Pancreas (tissue), 10 donors: ENCODE data around the gene ZNF19. TPM values are rescaled to one million over a fixed set of nuclear protein-coding genes. Genes with fewer than 3 reads are reported as not detected.

Experiments
- ATAC-seq, 4 donors: fragments of 200-7000 bp; cut with Tn5 transposase; one replicate each; pipeline versions ENCODE4 v1.8.0 to v1.9.1; 2020; ENCODE audit warnings: mild to moderate bottlenecking in 4 of 4, moderate library complexity in 4 of 4
- DNase-seq, 6 donors: peaks; one replicate each; pipeline ENCODE4 v3.0.0-alpha.2; 2020
- FAIRE-seq: peaks from 2 replicates; lab custom pipeline; 2012; peaks lifted over from hg19 to GRCh38; lab: Jason Lieb, UNC
- H3K27ac ChIP-seq, 4 donors: fragments of 200-600 bp; sonication (generic); 1 replicate in 3 of 4; 2 replicates in 1 of 4; pipeline versions ENCODE4 v1.5.0 to v1.8.0; 2020
- H3K27me3 ChIP-seq, 4 donors: fragments of 200-600 bp; one replicate each; pipeline ENCODE4 v1.8.0; 2021
- H3K36me3 ChIP-seq, 3 donors: fragments of 200-600 bp; sonication (generic) in 1 of 3; one replicate each; pipeline versions ENCODE4 v1.5.0 to v1.8.0; 2020 to 2021
- H3K4me1 ChIP-seq, 3 donors: fragments of 200-600 bp; one replicate each; pipeline ENCODE4 v1.8.0; 2021
- H3K4me3 ChIP-seq, 4 donors: fragments of 200-600 bp; sonication (generic) in 2 of 4; one replicate each; pipeline versions ENCODE4 v1.5.0 to v1.8.0; 2020 to 2021
- H3K9me3 ChIP-seq, 4 donors: fragments of 200-600 bp; one replicate each; pipeline ENCODE4 v1.8.0; 2021
- WGBS, 2 donors: extraction: QIAGEN DNeasy Blood & Tissue Kit; methylation state at CpG; one replicate each; pipeline ENCODE4 v1.1.7; 2013; 5-methylcytosine and 5-hydroxymethylcytosine counted together
- intact Hi-C, 3 donors: fragments of 100-400 bp; cut with DNase I; formaldehyde crosslinking; loops; one replicate each; pipeline versions ENCODE4 v1.11.1 to v1.14.2; 2022
- polyA plus RNA-seq, 2 donors: library from polyadenylated mRNA; stranded (reverse); fragments of 200-250 nt; gene quantifications; one replicate each; pipeline ENCODE4 v1.2.3, GENCODE V29; 2013
- total RNA-seq, 6 donors: library from RNA; stranded (reverse); fragmentation: NEBNext Ultra II Directional in 4 of 6; extraction: Animal tissue kit (Norgen Biotek cat#: 25700) in 4 of 6; gene quantifications; one replicate each; pipeline versions ENCODE4 v1.2.1 to v1.2.4, GENCODE V29; 2021 to 2023
- TF ChIP-seq, protein P1 (sequence below), 4 donors: fragments of 200-600 bp; sonication (generic) in 3 of 4; IDR thresholded peaks; one replicate each; pipeline versions ENCODE4 v1.5.0 to v1.8.0; 2021; ENCODE audit warnings: antibody characterized with exemption in 4 of 4
- donor health status: healthy with polysubstance abuse.
- donor health status: DM: no; HTN: no; CAD: no; lungs with moderate emphysema.
- donor health status: DM: no; HTN: no; CAD: no.
- donor health status: control.
- donor health status: control.
- donor health status: Bipolar disorder and iron deficiency.
- donor health status: DM: yes; HTN: yes; CAD: no.
- donor health status: DM: no; HTN: no; CAD: no.
- donor health status: DM: no; HTN: no; CAD: no.
- donor health status: DM: yes; HTN: yes; CAD: no.

The ZNF19 gene
- total and polyA plus RNA-seq, 8 donors: 2.9 to 7.3 (median 4.9) TPM

DNA sequence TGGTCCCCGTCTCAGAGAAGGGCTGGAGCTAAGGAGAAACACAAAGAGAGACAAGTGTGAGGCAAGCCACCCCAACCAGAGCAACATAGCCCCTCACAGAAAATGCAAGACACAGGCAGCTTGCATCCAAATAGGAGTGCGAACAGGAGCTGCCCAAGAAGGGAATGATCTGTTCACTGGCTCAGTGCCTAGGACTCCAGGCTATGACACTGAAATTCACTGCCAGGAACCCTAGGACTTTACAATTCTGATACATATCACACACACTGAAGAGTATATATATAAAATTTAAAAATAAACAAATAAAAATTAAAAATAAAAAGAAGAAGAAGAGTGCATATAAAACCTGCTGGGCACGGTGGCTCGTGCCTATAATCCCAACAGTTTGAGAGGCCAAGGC is 32.3 kb downstream of the ZNF19 start:
- Histone ChIP-seq H3K4me3 (no peak overlapping the region), H3K27ac (no peak overlapping the region), H3K9me3 (no peaks in the 10 kb centered on the region), H3K4me1 (peaks cover 0 to 8% (median 6%) of the 10 kb centered on the region in 3 donors), H3K36me3 (peaks cover 0 to 31% (median 12%) of the 10 kb centered on the region in 3 donors), H3K27me3 (no peaks in the 10 kb centered on the region)
- no peak for ATAC-seq
- FAIRE-seq: no peak
- intact Hi-C loops: no loop called here
- WGBS, 2 donors: 94 to 98% methylated on average over 4 of the region's 4 CpGs
- DNase-seq: no peak
- TF ChIP-seq, protein P1, sequence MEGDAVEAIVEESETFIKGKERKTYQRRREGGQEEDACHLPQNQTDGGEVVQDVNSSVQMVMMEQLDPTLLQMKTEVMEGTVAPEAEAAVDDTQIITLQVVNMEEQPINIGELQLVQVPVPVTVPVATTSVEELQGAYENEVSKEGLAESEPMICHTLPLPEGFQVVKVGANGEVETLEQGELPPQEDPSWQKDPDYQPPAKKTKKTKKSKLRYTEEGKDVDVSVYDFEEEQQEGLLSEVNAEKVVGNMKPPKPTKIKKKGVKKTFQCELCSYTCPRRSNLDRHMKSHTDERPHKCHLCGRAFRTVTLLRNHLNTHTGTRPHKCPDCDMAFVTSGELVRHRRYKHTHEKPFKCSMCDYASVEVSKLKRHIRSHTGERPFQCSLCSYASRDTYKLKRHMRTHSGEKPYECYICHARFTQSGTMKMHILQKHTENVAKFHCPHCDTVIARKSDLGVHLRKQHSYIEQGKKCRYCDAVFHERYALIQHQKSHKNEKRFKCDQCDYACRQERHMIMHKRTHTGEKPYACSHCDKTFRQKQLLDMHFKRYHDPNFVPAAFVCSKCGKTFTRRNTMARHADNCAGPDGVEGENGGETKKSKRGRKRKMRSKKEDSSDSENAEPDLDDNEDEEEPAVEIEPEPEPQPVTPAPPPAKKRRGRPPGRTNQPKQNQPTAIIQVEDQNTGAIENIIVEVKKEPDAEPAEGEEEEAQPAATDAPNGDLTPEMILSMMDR (IDR thresholded peaks at IDR 0.05): no peak

DNA sequence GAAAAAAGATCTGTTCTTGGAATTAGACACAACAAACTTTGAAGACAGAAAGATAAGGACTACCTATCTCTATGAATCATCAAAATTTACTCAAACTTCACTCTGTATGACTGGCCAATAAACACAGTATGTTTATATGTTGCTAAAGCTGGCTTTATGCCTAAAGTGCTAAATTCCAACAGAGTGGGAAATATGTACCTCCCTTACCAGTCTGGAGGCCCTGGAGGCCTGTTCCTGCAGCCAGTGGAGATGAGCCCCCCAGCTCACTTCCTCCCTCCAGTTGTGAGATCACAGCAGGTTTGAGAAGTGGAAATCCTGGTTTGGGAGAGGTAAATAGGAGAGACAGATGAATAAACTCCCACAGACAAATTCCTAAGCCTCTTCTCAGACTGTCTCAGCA is 36.1 kb downstream of the ZNF19 start:
- FAIRE-seq: no peak
- Histone ChIP-seq H3K27me3 (no peaks in the 10 kb centered on the region), H3K36me3 (peaks cover 4 to 67% (median 31%) of the 10 kb centered on the region in 3 donors), H3K4me3 (no peak overlapping the region), H3K4me1 (no peaks in the 10 kb centered on the region), H3K27ac (no peak overlapping the region), H3K9me3 (peaks cover 0 to 15% (median 9%) of the 10 kb centered on the region in 4 donors)
- intact Hi-C loops: no loop called here
- ATAC-seq: no peak
- TF ChIP-seq, protein P1 (IDR thresholded peaks at IDR 0.05): no peak
- no peak for DNase-seq

DNA sequence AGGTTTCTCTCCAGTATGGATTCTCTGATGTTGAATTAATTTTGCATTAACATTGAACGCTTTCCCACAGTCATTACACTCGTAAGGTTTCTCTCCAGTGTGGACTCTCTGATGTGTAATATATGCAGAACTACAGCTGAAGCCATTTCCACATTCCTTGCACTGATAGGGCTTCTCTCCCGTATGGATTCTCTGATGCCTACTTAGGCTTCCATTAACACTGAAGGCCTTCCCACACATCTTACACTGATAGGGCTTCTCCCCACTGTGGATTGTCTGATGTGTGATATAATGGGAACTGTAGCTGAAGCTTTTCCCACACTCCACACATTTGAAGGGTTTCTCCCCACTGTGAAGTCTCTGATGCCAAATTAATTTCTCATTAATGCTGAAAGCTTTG is 40.1 kb downstream of the ZNF19 start:
- Histone ChIP-seq H3K27ac (no peak overlapping the region), H3K27me3 (no peaks in the 10 kb centered on the region), H3K36me3 (peaks cover 4 to 58% (median 31%) of the 10 kb centered on the region in 3 donors), H3K4me3 (no peak overlapping the region), H3K9me3 (peaks cover 0 to 20% (median 9%) of the 10 kb centered on the region in 4 donors), H3K4me1 (no peaks in the 10 kb centered on the region)
- intact Hi-C loops: no loop called here
- WGBS, 2 donors: 94 to 97% methylated on average over 3 of the region's 3 CpGs
- no peak for DNase-seq
- no peak for FAIRE-seq
- ATAC-seq: no peak
- TF ChIP-seq, protein P1 (IDR thresholded peaks at IDR 0.05): no peak

DNA sequence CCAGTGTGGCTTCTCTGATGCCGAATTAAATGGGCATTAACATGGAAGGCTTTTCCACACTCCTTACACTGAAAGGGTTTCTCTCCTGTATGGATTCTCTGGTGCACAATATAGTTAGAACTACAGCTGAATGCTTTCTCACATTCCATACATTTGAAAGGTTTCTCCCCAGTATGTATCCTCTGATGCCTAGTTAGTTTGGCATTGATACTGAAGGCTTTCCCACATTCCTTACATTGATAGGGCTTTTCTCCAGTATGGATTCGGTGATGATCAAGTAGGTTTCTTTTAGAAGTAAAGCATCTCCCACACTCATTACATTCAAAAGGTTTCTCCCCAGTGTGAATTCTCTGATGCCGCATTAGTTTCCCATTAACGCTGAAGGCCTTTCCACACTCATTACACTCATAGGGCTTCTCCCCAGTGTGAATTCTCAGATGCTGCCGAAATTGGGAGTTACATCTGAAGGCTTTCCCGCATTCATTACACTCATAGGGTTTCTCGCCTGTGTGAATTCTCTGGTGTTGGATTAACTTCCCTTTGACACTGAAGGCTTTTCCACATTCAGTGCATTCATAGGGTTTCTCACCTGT is 40.8 kb downstream of the ZNF19 start:
- no peaks in the 10 kb centered on the region for H3K27me3 ChIP-seq
- no peak overlapping the region for H3K27ac ChIP-seq
- H3K4me1 ChIP-seq: no peaks in the 10 kb centered on the region
- no peak overlapping the region for H3K4me3 ChIP-seq
- H3K36me3 ChIP-seq: peaks cover 4 to 52% (median 31%) of the 10 kb centered on the region in 3 donors
- peaks cover 0 to 20% (median 9%) of the 10 kb centered on the region in 4 donors for H3K9me3 ChIP-seq
- TF ChIP-seq, protein P1 (IDR thresholded peaks at IDR 0.05): no peak
- FAIRE-seq: no peak
- 98 to 99% methylated on average over 7 of the region's 7 CpGs for WGBS, 2 donors
- intact Hi-C loops: no loop called here
- no peak for ATAC-seq
- DNase-seq: no peak

DNA sequence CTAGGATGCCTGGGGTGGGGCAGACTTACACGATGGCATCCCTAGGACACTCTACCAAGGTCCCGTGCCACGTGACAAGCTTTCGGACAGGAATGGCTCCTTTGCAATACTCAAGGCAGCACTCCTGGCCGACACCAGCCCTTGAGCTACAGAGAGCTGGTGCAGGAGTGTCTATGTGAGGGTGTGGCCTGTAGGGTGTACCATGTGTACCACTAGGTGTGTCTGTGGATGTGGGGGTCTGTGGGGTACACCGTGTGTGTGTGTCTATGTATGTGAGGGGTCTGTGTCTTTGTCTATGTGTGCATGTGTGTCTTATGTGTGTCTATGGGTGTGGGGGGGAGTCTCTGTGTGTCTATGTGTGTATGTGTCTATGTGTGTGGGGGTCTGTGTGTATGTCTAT is 45.4 kb downstream of the ZNF19 start:
- DNase-seq (no peak), FAIRE-seq (no peak), ATAC-seq (no peak)
- Histone ChIP-seq H3K27ac (no peak overlapping the region), H3K36me3 (peaks cover under 1 to 6% (median 4%) of the 10 kb centered on the region in 3 donors), H3K9me3 (peaks cover 0 to 10% (median 4%) of the 10 kb centered on the region in 4 donors), H3K4me1 (no peaks in the 10 kb centered on the region), H3K27me3 (no peaks in the 10 kb centered on the region), H3K4me3 (no peak overlapping the region)
- TF ChIP-seq, protein P1 (IDR thresholded peaks at IDR 0.05): no peak
- intact Hi-C loops: no loop called here
- WGBS, 2 donors: 89% methylated on average over 6 of the region's 6 CpGs
